ENCODE measurements around the gene ITPR1.

GRCh38 chr3:4600493-4600892, 107.3 kb downstream of the ITPR1 start:
- TF ChIP-seq, protein P1, sequence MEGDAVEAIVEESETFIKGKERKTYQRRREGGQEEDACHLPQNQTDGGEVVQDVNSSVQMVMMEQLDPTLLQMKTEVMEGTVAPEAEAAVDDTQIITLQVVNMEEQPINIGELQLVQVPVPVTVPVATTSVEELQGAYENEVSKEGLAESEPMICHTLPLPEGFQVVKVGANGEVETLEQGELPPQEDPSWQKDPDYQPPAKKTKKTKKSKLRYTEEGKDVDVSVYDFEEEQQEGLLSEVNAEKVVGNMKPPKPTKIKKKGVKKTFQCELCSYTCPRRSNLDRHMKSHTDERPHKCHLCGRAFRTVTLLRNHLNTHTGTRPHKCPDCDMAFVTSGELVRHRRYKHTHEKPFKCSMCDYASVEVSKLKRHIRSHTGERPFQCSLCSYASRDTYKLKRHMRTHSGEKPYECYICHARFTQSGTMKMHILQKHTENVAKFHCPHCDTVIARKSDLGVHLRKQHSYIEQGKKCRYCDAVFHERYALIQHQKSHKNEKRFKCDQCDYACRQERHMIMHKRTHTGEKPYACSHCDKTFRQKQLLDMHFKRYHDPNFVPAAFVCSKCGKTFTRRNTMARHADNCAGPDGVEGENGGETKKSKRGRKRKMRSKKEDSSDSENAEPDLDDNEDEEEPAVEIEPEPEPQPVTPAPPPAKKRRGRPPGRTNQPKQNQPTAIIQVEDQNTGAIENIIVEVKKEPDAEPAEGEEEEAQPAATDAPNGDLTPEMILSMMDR (IDR thresholded peaks at IDR 0.05) = no peak
- TF ChIP-seq POLR2A (IDR thresholded peaks at IDR 0.05) = no peak
